ENCODE results near the gene UPF3A. TPM values are rescaled to one million over a fixed set of nuclear protein-coding genes. Genes with fewer than 3 reads are reported as not detected.
A peak's percentile ranks its signal among the peaks of the same experiment; 100 is the strongest.
"Not testable (repeated sequence)": the region's sequence is repeated elsewhere in the genome, so short reads cannot be mapped to it uniquely, and the experiment has no call there.

Gene UPF3A
- total and polyA plus RNA-seq, 5 donors, result 25.3 to 36.3 (median 26.8) TPM

- intact Hi-C loops (cut with DNase I), result no loop called here
- Histone ChIP-seq H3K9me3 (ENCODE audit: control insufficient read depth, low read length) (no peaks in the 10 kb centered on the region), H3K4me1 (ENCODE audit: control insufficient read depth, insufficient read depth, low read length) (peaks cover 2% of the 10 kb centered on the region), H3K27me3 (ENCODE audit: control insufficient read depth, insufficient read depth) (no peaks in the 10 kb centered on the region), H3K27ac (ENCODE audit: low read length) (peak overlapping the region; percentile 76), H3K4me3 (ENCODE audit: low read length) (no peak overlapping the region)
- DNase-seq, result no peak
- ATAC-seq, result peak; percentile 31 to 60
Measured at GRCh38 chr13:114320065-114320464, 38.7 kb downstream of the UPF3A start.

- DNase-seq, result no peak
- Histone ChIP-seq H3K27ac (ENCODE audit: low read length) (no peak overlapping the region), H3K4me1 (ENCODE audit: control insufficient read depth, insufficient read depth, low read length) (peaks cover 2% of the 10 kb centered on the region), H3K4me3 (ENCODE audit: low read length) (no peak overlapping the region), H3K27me3 (ENCODE audit: control insufficient read depth, insufficient read depth) (no peaks in the 10 kb centered on the region), H3K9me3 (ENCODE audit: control insufficient read depth, low read length) (no peaks in the 10 kb centered on the region)
- WGBS, result 92% methylated on average over 3 of the region's 3 CpGs
- no peak for ATAC-seq
- intact Hi-C loops (cut with DNase I), result no loop called here
Measured at GRCh38 chr13:114321256-114321655, 39.9 kb downstream of the UPF3A start.

- H3K4me3 ChIP-seq (ENCODE audit: low read length), result no peak overlapping the region
- H3K4me1 ChIP-seq (ENCODE audit: control insufficient read depth, insufficient read depth, low read length), result peaks cover 1% of the 10 kb centered on the region
- H3K27ac ChIP-seq (ENCODE audit: low read length), result no peak overlapping the region
- no peaks in the 10 kb centered on the region for H3K27me3 ChIP-seq (ENCODE audit: control insufficient read depth, insufficient read depth)
- WGBS, result 95% methylated on average over 2 of the region's 2 CpGs
- intact Hi-C loops (cut with DNase I), result no loop called here
- no peaks in the 10 kb centered on the region for H3K9me3 ChIP-seq (ENCODE audit: control insufficient read depth, low read length)
- DNase-seq (no peak), ATAC-seq (no peak)
Measured at GRCh38 chr13:114323349-114323748, 41.9 kb downstream of the UPF3A start.

- Histone ChIP-seq H3K9me3 (ENCODE audit: control insufficient read depth, low read length) (no peaks in the 10 kb centered on the region), H3K4me1 (ENCODE audit: control insufficient read depth, insufficient read depth, low read length) (no peaks in the 10 kb centered on the region), H3K27me3 (ENCODE audit: control insufficient read depth, insufficient read depth) (no peaks in the 10 kb centered on the region), H3K27ac (ENCODE audit: low read length) (no peak overlapping the region), H3K4me3 (ENCODE audit: low read length) (no peak overlapping the region)
- intact Hi-C loops (cut with DNase I), result no loop called here
- DNase-seq, result no peak
- 98% methylated on average over 4 of the region's 4 CpGs for WGBS
- no peak for ATAC-seq
Measured at GRCh38 chr13:114324334-114324733, 42.9 kb downstream of the UPF3A start.

- DNase-seq (no peak), ATAC-seq (no peak)
- no peak overlapping the region for H3K27ac ChIP-seq (ENCODE audit: low read length)
- no peaks in the 10 kb centered on the region for H3K4me1 ChIP-seq (ENCODE audit: control insufficient read depth, insufficient read depth, low read length)
- no peak overlapping the region for H3K4me3 ChIP-seq (ENCODE audit: low read length)
- H3K27me3 ChIP-seq (ENCODE audit: control insufficient read depth, insufficient read depth), result no peaks in the 10 kb centered on the region
- intact Hi-C loops (cut with DNase I), result no loop called here
- WGBS, result 85% methylated on average over 3 of the region's 3 CpGs
- H3K9me3 ChIP-seq (ENCODE audit: control insufficient read depth, low read length), result no peaks in the 10 kb centered on the region
Measured at GRCh38 chr13:114325729-114326128, 44.3 kb downstream of the UPF3A start.

GRCh38 chr13:114328034-114328433, 46.6 kb downstream of the UPF3A start:
- DNase-seq, result no peak
- ATAC-seq, result no peak
- Histone ChIP-seq H3K27ac (ENCODE audit: low read length) (no peak overlapping the region), H3K4me3 (ENCODE audit: low read length) (no peak overlapping the region), H3K9me3 (ENCODE audit: control insufficient read depth, low read length) (no peaks in the 10 kb centered on the region), H3K4me1 (ENCODE audit: control insufficient read depth, insufficient read depth, low read length) (no peaks in the 10 kb centered on the region), H3K27me3 (ENCODE audit: control insufficient read depth, insufficient read depth) (no peaks in the 10 kb centered on the region)
- intact Hi-C loops (cut with DNase I), result no loop called here
- 82% methylated on average over 6 of the region's 6 CpGs for WGBS

- DNase-seq, result no peak
- H3K27ac ChIP-seq (ENCODE audit: low read length), result no peak overlapping the region
- intact Hi-C loops (cut with DNase I), result no loop called here
Measured at GRCh38 chr13:114328595-114328994, 47.2 kb downstream of the UPF3A start.

GRCh38 chr13:114330086-114330485, 48.7 kb downstream of the UPF3A start:
- Histone ChIP-seq H3K27ac (ENCODE audit: low read length) (no peak overlapping the region), H3K4me3 (ENCODE audit: low read length) (no peak overlapping the region), H3K4me1 (ENCODE audit: control insufficient read depth, insufficient read depth, low read length) (no peaks in the 10 kb centered on the region), H3K9me3 (ENCODE audit: control insufficient read depth, low read length) (no peaks in the 10 kb centered on the region), H3K27me3 (ENCODE audit: control insufficient read depth, insufficient read depth) (no peaks in the 10 kb centered on the region)
- no peak for DNase-seq
- 87% methylated on average over 5 of the region's 5 CpGs for WGBS
- intact Hi-C loops (cut with DNase I), result no loop called here
- ATAC-seq, result no peak

More at GRCh38 chr13:114328595-114328994, 47.2 kb downstream of the UPF3A start:
- ATAC-seq, result no peak
- Histone ChIP-seq H3K4me3 (ENCODE audit: low read length) (no peak overlapping the region), H3K9me3 (ENCODE audit: control insufficient read depth, low read length) (no peaks in the 10 kb centered on the region), H3K27me3 (ENCODE audit: control insufficient read depth, insufficient read depth) (no peaks in the 10 kb centered on the region), H3K4me1 (ENCODE audit: control insufficient read depth, insufficient read depth, low read length) (no peaks in the 10 kb centered on the region)
- WGBS, result 92% methylated on average over 1 of the region's 1 CpG

- ATAC-seq; DNase-seq; H3K4me1 ChIP-seq (ENCODE audit: control insufficient read depth, insufficient read depth, low read length); intact Hi-C loops (cut with DNase I); H3K27me3 ChIP-seq (ENCODE audit: control insufficient read depth, insufficient read depth); H3K27ac ChIP-seq (ENCODE audit: low read length); H3K4me3 ChIP-seq (ENCODE audit: low read length); H3K9me3 ChIP-seq (ENCODE audit: control insufficient read depth, low read length): not testable (repeated sequence)
- WGBS, result 67% methylated on average over 3 of the region's 3 CpGs
Measured at GRCh38 chr13:114333881-114334280, 52.5 kb downstream of the UPF3A start.

- Histone ChIP-seq H3K4me1 (ENCODE audit: control insufficient read depth, insufficient read depth, low read length) (no peaks in the 10 kb centered on the region), H3K27me3 (ENCODE audit: control insufficient read depth, insufficient read depth) (no peaks in the 10 kb centered on the region), H3K9me3 (ENCODE audit: control insufficient read depth, low read length) (no peaks in the 10 kb centered on the region), H3K4me3 (ENCODE audit: low read length) (no peak overlapping the region), H3K27ac (ENCODE audit: low read length) (no peak overlapping the region)
- intact Hi-C loops (cut with DNase I), result no loop called here
- 71% methylated on average over 5 of the region's 5 CpGs for WGBS
- ATAC-seq, result no peak
- DNase-seq, result no peak
Measured at GRCh38 chr13:114334305-114335053, 53.1 kb downstream of the UPF3A start.

GRCh38 chr13:114336457-114336856, 55.1 kb downstream of the UPF3A start:
- 86% methylated on average over 1 of the region's 1 CpG for WGBS
- H3K4me1 ChIP-seq (ENCODE audit: control insufficient read depth, insufficient read depth, low read length); ATAC-seq; H3K9me3 ChIP-seq (ENCODE audit: control insufficient read depth, low read length); H3K27ac ChIP-seq (ENCODE audit: low read length); H3K27me3 ChIP-seq (ENCODE audit: control insufficient read depth, insufficient read depth); DNase-seq; H3K4me3 ChIP-seq (ENCODE audit: low read length); intact Hi-C loops (cut with DNase I): not testable (repeated sequence)

GRCh38 chr13:114338959-114339358, 57.6 kb downstream of the UPF3A start:
- Histone ChIP-seq H3K27me3 (ENCODE audit: control insufficient read depth, insufficient read depth) (no peaks in the 10 kb centered on the region), H3K4me1 (ENCODE audit: control insufficient read depth, insufficient read depth, low read length) (no peaks in the 10 kb centered on the region), H3K9me3 (ENCODE audit: control insufficient read depth, low read length) (no peaks in the 10 kb centered on the region), H3K27ac (ENCODE audit: low read length) (no peak overlapping the region), H3K4me3 (ENCODE audit: low read length) (no peak overlapping the region)
- ATAC-seq, result no peak
- intact Hi-C loops (cut with DNase I), result no loop called here
- WGBS, result 85% methylated on average over 5 of the region's 5 CpGs
- no peak for DNase-seq
